GM18519 (cell line): ENCODE results near the gene FTO.

Experiments used
- ATAC-seq: cut with Tn5 transposase; IDR thresholded peaks from one replicate; pipeline ENCODE4 v1.9.1; 2021; ENCODE audit warnings: mild to moderate bottlenecking, moderate library complexity; ENCODE audit not compliant: unreplicated experiment, low FRiP score

Gene FTO

DNA sequence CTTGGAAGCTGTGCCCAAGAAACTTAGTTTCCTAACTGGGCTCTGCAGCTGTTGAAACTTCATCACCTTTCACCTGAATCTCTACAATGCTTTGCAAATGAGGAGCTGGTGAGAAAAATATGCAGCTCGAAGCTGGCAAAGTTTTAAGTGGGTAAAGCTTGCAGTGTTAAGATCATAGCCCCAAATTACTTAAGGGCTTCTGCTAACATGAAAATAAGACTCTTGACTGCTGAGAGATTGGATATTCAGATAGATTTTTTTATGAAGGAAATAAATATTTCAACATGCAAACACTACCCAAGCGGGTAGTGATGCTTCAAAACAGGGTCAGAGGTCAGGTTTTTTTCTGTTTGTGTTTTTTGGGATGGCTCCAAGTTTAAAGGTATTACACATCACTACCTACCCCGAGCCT lies 278.7 kb downstream of the FTO start:
- no peak for ATAC-seq

GRCh38 chr16:53984936-53985335 lies 281.0 kb downstream of the FTO start:
- no peak for ATAC-seq

DNA sequence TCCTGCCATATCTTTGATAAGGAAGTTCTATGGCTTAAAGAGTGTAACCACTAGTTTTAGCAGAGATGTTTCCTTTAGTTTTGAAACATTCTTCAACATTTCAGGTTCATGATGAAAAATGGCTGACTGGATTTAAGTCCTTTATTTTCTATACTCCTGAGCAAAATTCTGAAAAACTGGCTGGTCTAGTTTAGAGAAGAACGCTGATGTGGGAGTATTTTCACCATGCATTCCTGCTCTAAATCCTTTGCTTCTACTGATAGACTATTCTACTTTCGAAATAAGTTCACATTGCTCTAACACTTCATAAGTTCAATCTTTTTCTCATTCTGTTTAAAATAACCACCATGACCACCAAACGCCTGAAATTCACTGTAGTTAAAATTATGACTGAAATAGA lies 281.9 kb downstream of the FTO start:
- no peak for ATAC-seq

DNA sequence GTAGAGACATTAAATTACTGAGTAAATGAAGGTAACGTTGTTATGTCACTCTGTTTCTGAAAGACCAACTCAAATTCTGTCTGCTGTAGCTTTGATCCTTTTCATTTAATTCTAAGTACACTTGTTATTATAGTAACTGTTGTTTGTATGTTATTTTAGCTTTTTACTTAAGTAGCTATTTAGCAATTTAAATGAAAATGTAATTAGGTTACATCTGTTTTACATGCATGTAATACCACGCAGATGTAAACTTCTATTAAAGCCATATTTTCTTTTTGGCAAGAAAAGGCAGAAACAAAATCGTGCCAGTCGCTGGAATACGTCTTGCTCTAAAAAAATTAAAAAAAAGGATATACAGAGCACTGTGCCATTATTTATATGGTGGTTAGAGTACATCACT lies 282.8 kb downstream of the FTO start:
- ATAC-seq, result no peak

GRCh38 chr16:53988136-53988535 lies 284.2 kb downstream of the FTO start:
- no peak for ATAC-seq

- no peak for ATAC-seq
These were observed 285.6 kb downstream of the FTO start for GRCh38 chr16:53989597-53989996.

DNA sequence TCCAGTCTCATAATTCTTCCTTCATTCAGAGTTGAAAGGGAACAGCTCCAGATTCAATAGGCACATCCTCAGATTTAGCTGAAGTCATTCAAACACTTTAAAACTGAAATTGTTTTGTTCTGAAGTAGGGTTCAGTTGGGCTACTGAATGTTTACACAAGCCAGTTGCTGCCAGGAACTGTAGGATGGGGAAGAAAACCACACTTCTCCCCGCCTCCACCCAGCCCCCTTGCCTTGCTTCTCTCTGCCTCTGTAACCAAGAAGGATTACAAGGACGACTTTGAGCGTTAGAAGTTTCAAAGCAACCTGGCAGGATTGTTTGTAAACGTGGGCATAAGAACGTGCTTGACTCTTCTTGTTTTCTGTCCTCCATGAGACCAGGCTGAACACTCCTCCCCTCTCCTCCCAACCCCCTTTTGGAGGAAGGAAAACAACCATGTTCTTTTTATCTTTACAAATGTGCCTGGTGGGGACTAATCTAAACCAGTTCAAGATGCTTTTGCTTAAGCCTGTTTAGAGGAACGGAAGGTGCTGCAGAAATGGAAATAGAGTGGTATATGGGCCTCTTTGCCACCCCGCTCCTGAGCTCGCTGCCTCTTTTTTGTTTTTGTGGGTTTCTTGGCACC lies 287.9 kb downstream of the FTO start:
- ATAC-seq, result no peak

DNA sequence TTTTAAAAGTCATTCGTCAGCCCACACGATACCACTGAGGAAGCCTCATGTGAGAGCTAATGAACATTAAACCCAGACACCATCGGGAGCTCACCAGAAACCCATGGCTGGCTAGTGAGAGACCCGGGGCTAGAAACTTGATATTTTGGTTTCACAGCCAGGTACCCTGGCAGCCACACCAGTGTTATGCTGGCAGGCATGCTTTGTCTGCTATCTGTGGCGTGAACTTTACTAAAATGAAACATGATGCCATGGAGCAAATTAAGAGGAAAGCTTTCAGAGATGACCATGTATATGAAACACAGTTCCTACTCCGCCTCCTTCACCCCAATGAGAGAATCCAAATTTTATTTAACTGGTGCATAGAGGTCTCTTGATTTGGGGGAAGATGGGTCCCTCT lies 291.4 kb downstream of the FTO start:
- no peak for ATAC-seq

- no peak for ATAC-seq
These were observed 293.0 kb downstream of the FTO start for GRCh38 chr16:53996961-53997360.

- ATAC-seq, result no peak
These were observed 294.3 kb downstream of the FTO start for GRCh38 chr16:53998024-53998810.

DNA sequence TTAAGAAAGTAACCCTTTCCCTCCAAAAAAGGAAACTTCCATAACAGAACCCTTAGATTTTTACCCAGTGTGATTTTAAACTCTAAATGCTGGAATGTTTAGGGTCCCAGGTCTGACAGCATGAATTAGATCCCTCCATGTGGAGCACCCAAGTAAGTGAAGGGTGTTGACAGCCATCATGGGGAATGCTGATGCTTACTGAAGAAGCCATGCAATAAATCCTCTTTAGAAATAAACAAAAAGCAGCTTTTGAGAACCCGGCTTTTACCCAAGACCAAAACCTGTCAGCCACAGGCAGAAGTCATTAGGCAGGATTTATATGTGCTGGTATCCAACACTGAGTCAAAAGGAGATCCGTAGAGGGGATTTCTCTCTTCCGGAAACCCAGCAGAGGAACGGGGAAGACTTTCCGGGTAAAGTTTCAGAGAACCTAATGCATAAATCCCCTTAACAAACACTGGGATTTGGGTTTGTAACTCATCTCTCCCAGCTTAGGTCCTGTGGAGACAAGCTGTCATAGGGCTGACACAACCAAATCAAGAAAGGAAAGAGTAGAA lies 295.1 kb downstream of the FTO start:
- ATAC-seq, result no peak

- no peak for ATAC-seq
These were observed 295.9 kb downstream of the FTO start for GRCh38 chr16:53999841-54000240.

DNA sequence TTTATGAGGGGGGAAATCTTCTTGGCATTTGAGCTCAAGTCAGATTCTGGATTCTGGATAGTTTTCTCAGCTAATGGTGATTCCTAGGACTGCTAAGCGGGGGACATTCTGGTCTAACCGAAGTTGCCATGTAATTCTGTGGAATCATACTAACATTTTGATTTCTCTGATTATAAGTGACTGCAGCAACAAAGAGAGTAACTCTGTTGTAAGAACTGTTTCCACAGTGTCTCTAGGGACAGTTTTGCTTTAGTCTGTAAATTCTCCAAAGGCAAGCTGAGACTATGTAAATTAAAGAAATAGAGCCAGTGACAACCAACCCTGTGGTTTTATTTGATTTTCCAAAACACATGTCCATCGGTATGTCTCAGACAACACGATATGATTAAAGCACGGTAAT lies 296.4 kb downstream of the FTO start:
- no peak for ATAC-seq

DNA sequence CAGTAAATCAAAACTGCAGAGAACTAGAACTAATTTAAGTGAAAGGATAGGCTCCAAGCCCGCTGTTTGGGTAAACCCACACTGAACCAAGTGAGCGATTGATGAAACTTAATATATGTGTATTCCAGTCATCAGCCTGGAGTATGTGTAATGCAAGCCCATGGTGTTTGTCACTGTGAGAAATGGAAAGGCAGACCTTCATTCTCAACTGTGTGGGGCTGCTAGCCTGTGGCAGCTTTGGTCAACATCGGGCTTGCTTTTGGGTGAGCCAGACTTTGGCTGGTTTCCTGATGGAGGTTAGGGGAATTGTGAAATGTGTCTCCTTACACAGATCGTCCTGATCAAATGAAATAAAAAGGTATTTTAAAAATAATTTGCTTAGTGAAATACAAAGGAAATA lies 302.7 kb downstream of the FTO start:
- no peak for ATAC-seq

DNA sequence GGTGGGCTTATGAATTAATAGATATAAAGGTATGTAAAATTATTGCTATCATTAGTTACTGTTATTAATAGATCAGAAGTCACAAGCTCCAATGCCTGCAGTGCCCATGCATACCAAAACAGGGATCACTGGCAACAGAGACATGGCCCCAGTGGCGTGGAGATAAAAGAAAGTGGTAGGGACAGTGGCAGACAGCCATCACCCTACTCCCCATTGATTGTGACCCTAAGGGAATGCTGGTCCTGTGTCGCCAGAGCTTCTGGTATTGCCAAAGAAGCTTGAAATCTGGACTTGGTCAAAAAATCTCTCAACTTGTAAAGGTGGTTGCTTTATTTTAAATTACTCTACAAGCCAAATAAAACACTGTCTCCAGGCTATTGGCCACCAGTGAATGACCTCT lies 303.5 kb downstream of the FTO start:
- no peak for ATAC-seq

GRCh38 chr16:54009464-54010176 lies 305.7 kb downstream of the FTO start:
- ATAC-seq, result no peak

DNA sequence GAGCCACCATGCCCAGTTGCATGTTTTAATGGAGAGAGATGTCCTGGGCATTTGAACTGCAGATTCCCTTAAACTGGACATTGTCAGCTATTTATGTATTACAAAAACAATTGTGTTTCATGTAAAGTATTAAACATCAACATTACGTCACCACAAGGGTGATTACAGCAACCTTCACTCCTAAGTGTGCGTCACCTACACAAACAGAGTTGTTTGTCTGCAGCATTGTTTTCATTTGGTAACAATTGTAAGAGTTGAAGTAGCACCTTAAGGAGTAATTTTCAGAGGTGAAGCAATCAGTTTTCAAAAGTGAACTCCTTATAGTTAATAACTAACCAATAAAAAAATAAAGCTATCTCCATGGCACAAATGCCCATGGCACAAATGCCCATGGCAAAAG lies 311.2 kb downstream of the FTO start:
- no peak for ATAC-seq

- ATAC-seq, result no peak
These were observed 318.4 kb downstream of the FTO start for GRCh38 chr16:54022362-54022761.

DNA sequence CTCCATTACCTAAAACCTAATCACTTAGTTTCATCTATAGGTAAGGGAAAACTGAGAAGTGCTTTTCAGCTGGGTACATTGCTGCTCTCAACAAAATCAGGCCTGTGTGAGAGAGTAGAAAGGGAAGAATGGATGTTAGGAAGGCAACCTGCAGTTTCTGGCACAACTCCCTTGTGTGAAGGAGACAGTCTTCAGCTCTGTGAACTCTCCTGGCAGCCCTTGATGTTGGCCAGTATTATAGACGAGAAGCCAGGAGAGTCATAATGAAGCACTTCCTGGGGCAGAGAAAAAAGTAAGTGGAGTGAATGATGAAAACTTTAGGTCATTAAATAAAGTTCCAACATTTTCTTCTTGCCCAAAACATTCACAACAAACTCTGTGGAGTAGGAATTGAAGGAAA lies 322.5 kb downstream of the FTO start:
- no peak for ATAC-seq

DNA sequence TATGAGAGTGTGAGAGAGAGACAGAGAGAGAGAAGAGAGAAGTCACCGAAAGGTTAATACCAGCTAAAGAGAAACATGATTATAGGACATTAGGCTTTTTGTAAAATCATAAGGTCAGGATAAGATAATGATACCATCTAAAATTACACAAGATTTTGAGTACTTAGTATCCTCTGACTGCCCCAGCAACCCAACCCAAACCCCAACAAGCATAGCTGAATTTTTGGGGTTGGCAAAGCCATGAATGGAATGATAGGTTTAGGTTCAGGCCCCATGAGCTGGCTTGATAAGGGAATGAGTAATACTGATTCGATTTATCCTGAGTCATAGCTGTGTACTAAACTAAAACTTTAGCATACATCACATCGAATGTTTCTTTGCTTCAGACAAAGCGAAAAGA lies 323.1 kb downstream of the FTO start:
- ATAC-seq, result no peak

DNA sequence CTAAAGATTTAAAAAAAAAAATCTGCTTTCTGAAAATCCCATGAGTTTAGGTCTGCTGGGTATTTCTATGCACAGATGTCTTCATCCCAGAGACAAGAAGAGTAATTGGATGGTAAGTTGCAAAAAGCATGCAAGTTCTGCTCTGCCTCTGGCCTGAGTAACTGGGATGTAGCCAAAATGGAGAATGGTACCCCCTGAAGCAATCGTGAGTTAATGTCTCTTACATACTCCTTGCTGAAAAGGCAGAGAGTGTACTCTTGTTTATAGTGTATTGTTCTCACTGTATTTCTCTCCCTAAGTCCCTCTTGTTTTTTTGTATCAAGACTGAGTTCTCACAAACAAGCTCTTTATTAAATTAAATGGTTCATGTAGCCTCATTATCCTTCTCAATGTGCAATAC lies 323.6 kb downstream of the FTO start:
- ATAC-seq, result no peak
